Esophagus squamous epithelium (tissue), 4 donors: ENCODE results near the gene OSTM1.

Source experiments
- POLR2A ChIP-seq, 4 donors: fragments of 450-650 bp; IDR thresholded peaks; one replicate each; pipeline ENCODE4 v1.6.1; 2017; ENCODE audit warnings: antibody characterized with exemption in 4 of 4, mild to moderate bottlenecking in 4 of 4, moderate library complexity in 3 of 4
- TF ChIP-seq, protein P1 (sequence below), 6 experiments: fragments of 450-650 bp in 4 of 6; fragments of 200-600 bp in 2 of 6; sonication (generic) in 2 of 6; IDR thresholded peaks; one replicate each; pipeline ENCODE4 v1.5.1; 2016 to 2019; ENCODE audit warnings: antibody characterized with exemption in 6 of 6, mild to moderate bottlenecking in 4 of 6, moderate library complexity in 4 of 6

DNA sequence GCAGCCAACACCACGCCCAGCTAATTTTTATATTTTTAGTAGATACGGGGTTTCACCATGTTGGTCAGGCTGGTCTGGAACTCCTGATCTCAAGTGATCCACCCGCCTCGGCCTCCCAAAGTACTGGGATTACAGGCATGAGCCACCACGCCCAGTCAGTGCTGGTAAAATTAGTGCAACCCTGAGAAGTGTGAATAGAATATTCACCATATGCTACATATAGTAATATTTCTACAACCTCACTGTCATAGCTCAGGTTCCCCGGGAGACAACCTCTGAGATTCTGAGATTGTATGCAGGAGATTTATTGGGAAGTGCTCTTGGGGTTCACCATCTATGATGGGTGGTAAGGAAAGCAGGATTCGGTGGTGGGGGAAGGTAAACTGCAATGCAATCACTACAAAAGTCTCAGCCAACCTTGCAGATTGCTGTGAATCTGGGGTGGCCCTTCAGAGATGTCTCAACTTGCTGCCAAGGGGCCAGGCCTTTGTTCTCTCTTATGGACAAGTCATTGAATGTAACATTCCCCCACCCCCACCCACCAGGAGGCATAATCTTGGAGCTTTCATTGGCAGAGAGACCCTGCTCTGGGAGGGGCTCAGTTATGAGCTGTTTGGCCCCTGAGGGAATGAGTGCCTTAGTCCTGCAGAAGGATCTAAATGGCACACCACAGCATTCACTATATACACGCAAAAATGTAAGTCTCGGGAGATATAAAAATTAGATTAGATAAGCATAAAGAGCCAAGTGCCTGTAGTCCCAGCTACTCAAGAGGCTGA lies 82.6 kb downstream of the OSTM1 start:
- TF ChIP-seq, protein P1, sequence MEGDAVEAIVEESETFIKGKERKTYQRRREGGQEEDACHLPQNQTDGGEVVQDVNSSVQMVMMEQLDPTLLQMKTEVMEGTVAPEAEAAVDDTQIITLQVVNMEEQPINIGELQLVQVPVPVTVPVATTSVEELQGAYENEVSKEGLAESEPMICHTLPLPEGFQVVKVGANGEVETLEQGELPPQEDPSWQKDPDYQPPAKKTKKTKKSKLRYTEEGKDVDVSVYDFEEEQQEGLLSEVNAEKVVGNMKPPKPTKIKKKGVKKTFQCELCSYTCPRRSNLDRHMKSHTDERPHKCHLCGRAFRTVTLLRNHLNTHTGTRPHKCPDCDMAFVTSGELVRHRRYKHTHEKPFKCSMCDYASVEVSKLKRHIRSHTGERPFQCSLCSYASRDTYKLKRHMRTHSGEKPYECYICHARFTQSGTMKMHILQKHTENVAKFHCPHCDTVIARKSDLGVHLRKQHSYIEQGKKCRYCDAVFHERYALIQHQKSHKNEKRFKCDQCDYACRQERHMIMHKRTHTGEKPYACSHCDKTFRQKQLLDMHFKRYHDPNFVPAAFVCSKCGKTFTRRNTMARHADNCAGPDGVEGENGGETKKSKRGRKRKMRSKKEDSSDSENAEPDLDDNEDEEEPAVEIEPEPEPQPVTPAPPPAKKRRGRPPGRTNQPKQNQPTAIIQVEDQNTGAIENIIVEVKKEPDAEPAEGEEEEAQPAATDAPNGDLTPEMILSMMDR (IDR thresholded peaks at IDR 0.05) = no peak
- no peak for TF ChIP-seq POLR2A (IDR thresholded peaks at IDR 0.05)
